ENCODE data around the gene SHANK1.
A peak's percentile ranks its signal among the peaks of the same experiment; 100 is the strongest.

The SHANK1 gene

GRCh38 chr19:50666346-50667176, 53.0 kb downstream of the SHANK1 start:
- H3K4me3 ChIP-seq (ENCODE audit: low read depth, low read length), result no peak overlapping the region
- DNase-seq (ENCODE audit: low read depth), result no peak

DNA sequence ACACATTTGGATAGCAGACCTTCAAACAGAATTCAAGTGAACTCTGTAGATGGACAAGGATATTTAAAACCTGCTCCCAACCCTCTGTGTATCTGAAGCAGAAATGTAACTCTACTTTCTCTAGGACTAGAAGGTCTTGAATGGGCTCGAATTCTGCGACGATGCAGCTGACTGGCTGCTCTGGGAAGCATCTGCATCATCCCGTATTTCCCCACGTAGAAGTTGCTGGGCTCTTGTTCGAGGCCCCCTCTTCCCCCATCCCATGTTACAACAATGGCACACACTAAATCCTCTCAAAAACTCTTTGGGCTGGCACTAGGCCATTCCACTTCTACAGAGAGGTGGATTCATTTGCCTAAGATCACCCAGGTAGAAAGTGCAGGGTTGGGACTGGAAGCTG, 55.4 kb downstream of the SHANK1 start:
- H3K4me3 ChIP-seq (ENCODE audit: low read depth, low read length), result no peak overlapping the region
- DNase-seq (ENCODE audit: low read depth), result no peak

DNA sequence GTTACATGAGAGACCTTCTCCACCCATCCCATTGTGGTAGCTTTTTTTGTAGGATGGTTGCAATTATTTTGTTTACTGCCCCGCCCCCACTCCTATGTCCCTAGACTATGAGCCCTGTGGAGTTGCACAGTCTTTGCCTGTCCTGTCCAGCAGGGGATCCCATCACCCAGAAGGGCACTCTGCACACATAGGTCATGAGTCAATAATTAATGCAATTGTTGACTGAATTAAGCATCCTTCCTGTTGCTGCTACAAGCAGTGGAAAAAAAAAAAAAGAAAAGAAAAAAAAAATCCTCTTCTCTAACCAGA, 56.2 kb downstream of the SHANK1 start:
- no peak for DNase-seq (ENCODE audit: low read depth)
- no peak overlapping the region for H3K4me3 ChIP-seq (ENCODE audit: low read depth, low read length)

DNA sequence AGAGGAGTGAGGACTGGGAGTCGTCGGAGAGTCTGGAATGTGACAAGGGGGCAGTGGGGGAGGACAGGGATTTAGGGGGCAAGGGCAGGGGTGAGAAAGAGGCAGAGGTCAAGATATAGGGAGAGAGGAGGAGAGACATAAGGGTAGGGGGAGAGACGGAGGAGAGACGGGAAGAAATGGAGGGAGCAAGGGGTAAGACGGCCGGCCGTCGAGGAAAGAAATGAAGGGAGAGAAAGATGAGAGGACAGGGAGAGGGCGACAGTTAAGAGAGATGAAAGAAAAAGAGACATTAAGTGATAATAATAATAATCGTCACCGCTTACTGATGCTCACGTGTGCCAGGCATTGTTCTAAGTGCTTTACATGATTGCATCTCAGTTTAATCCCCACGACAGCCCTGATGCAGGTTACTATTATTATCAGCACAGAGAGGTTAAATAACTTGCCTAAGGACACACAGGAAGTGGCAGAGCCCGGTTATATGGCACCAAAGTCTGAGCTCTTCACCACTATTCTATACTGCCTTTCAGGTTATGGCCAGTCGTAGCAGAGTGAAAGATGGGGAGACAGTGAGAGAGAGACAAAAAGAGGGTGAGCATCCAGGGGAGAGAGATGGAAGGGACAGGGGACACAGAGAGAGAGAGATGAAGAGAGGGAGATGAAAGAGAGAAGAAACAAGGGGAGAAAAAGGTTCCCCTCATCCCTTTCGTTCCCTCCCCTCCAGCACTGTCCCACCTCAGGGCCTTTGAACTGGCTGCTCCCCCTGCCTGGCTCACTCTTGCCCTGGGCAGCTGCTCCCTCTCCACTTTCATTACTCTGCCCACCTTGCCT, 56.7 kb downstream of the SHANK1 start:
- no peak for DNase-seq (ENCODE audit: low read depth)
- H3K4me3 ChIP-seq (ENCODE audit: low read depth, low read length), result no peak overlapping the region

DNA sequence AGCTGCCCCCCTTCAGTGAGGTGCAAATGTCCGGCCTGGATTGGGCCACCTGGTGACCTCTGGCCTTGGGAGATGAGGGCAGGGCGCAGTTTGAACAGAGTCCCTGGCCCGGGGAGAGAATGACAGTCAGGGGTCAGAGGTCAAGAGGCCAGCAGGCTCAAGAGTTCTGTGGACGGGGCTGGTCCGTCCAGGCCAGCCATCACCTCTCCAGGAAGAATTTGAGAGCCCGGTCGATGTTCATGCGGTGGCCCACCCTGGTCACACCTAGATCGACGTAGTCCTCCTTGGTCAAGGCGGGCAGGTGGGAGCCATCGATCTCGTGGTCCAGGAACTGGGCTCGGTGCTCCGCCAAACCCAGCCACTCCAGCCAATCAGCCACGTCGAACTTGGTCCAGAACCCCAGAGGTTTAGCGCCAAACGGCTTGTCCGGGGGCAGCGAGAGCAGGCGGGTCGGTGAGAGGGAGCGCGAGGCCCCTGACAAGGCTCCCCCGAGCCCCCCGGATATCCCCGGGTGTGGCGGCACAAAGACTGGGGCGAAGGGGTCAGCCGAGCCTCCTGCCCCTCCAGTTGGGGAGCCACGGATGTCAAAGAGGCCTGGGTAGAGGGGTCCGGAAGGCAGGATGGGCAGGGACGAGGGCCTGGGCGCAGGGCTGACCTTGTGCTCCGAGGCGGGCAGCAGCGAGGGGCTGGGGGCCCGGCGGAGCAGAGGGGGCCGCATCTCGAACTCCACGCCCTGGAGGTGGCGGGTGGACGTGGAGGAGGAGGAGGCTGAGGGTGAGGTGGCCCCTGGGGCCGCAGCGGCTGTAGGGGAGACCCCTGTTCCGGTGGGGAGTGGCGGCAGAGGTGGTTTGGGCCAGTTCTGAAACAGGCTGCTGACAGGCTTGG, 57.6 kb downstream of the SHANK1 start:
- no peak for DNase-seq (ENCODE audit: low read depth)
- no peak overlapping the region for H3K4me3 ChIP-seq (ENCODE audit: low read depth, low read length)

- DNase-seq (ENCODE audit: low read depth), result no peak
- H3K4me3 ChIP-seq (ENCODE audit: low read depth, low read length), result no peak overlapping the region
Observed at GRCh38 chr19:50661023-50661422, 58.6 kb downstream of the SHANK1 start.

DNA sequence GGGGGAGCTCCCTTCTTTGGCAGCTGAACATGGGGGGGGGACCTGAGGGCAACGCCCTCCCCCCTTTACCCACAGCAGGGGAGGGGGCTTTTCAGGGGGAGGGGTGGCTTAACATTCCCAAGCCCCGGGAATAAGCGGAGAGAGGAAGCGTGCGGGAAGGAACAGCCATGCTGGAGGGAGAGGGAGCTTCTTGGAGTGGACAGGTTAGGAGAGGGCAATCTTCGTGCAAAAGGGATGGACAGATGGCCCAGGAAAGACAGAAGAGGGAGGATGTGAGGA, 59.6 kb downstream of the SHANK1 start:
- no peak overlapping the region for H3K4me3 ChIP-seq (ENCODE audit: low read depth, low read length)
- no peak for DNase-seq (ENCODE audit: low read depth)

GRCh38 chr19:50659318-50660087, 60.1 kb downstream of the SHANK1 start:
- H3K4me3 ChIP-seq (ENCODE audit: low read depth, low read length), result peak overlapping the region; percentile 48
- no peak for DNase-seq (ENCODE audit: low read depth)

GRCh38 chr19:50658441-50659317, 60.9 kb downstream of the SHANK1 start:
- peak; percentile 34 for DNase-seq (ENCODE audit: low read depth)
- H3K4me3 ChIP-seq (ENCODE audit: low read depth, low read length), result peak overlapping the region; percentile 48

DNA sequence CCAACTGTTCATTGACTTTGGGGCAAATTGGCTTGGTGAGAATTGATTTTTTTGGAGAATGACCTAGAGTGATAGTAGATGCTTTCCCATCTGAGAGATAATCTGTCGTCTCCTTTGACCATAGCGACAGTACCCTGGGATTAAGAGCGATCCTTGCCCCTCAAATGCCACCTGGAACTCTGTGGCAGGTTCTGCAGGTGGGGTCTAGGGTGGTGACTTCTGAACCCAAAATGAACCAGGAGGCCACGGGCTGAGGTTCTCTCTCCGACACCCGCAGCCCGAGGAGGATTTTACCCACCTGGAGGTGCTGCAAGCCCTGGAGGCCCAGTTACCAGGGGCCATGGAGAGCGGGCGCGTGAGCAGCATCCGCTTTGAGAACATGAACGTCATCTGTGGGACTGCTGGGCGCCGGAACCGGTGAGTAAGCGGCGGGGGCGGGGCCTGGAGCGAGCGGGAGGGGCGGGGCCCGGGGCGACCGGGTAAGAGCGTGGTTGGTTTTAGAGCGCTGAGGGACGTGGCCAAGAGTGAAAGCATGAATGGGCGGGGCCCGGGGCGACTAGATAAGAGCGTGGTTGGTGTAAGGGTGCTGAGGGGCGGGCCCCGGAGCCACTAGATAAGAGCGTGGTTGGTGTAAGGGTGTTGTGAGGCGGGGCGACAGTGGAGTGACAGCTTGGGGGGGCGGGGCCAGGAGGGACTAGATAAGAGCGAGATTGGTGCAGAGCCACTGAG, 61.7 kb downstream of the SHANK1 start:
- DNase-seq (ENCODE audit: low read depth), result peak; percentile 93
- H3K4me3 ChIP-seq (ENCODE audit: low read depth, low read length), result peak overlapping the region; percentile 48

DNA sequence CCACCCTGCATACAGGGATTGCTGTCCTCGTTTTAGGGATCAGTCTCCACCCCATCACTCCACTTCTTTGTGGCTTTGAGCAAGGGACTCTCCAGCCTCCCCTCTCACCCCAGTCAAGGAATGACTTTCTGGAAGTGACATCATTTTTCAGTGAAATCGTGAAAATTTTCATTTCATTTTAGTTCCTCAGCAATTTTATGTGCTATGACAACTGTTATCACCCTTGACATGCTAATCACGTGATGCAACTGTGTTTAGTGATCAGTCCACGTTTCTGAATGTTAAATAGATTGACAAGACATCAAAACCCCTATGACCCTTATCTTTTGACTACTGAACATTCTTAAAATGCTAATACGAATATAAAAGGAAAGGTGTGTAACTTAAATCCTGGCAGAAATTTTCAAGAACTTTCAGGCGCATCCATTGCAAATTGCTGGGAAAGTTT, 62.4 kb downstream of the SHANK1 start:
- DNase-seq (ENCODE audit: low read depth), result no peak
- no peak overlapping the region for H3K4me3 ChIP-seq (ENCODE audit: low read depth, low read length)

DNA sequence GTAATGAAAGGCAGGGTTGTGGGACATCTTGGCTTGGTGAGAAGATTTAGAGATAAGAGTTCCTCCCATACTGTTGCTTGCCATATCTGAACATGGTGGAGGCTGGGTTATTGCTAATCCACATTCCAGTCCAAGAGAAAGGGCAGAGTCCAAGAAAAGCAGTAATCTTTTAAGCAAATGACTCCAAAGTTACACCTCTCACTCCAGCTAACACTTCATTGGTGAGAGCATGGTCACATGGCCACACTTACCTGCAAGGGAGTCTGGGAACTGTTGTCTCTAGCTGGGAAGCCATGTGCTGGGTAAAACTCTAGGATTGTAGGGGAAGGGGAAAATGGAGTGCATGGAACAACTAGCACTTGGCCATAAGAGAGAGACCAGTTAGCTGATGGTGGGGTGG, 64.7 kb downstream of the SHANK1 start:
- no peak for DNase-seq (ENCODE audit: low read depth)
- no peak overlapping the region for H3K4me3 ChIP-seq (ENCODE audit: low read depth, low read length)

DNA sequence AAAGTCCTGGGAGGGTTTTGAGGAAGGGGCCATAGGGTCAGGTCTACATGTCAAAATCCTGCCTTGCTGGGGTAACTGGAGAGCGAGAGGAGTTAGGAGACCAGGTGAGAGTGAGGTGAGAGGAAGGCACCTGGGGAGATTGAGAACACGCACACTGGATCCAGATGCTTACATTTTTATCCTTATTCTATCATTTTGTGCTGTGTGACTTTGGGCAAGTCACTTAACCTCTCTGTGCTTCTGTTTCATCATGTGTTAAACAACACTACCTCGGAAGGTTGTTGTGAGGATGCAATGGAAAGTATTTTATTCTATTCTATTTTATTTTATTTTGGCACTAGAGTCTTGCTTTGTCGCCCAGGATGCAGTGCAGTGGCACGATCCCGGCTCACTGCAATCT, 66.9 kb downstream of the SHANK1 start:
- no peak overlapping the region for H3K4me3 ChIP-seq (ENCODE audit: low read depth, low read length)
- DNase-seq (ENCODE audit: low read depth), result no peak

DNA sequence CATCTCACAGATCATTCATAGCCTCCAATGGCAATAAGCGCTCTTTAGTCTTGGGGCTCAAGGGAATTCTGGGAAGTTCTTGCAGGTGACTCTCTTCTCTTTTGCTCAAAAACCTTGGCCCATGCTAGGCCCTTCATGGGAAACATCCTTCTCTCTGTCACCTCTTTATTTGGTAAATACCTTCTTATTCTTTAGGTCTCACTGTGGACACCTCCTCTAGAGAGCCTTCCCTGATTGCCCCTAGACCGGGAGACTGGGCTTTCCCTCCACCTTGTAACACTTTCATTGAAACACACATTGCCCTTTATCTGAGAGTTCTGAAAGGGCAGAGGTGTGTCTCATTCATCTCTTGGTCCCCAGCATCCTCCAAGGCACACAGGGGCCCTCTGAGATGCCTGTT, 68.4 kb downstream of the SHANK1 start:
- DNase-seq (ENCODE audit: low read depth), result no peak
- H3K4me3 ChIP-seq (ENCODE audit: low read depth, low read length), result no peak overlapping the region

GRCh38 chr19:50649433-50650391, 69.9 kb downstream of the SHANK1 start, which contains the start of gene C19orf81:
TSS of gene C19orf81 (plus strand) at chr19:50649445. CDS start at chr19:50649445, 0 bp downstream.
- no peak within 1 kb of the TSS for H3K4me3 ChIP-seq (ENCODE audit: low read depth, low read length)
- no peak for DNase-seq (ENCODE audit: low read depth)

- no peak for DNase-seq (ENCODE audit: low read depth)
- no peak overlapping the region for H3K4me3 ChIP-seq (ENCODE audit: low read depth, low read length)
Observed at GRCh38 chr19:50648659-50649058, 70.9 kb downstream of the SHANK1 start.

Data from skeletal muscle cell (primary cell).